Activated naive CD4-positive, alpha-beta T cell (primary cell): Measurements from ENCODE around the gene MALT1.

Source experiments
- DNase-seq, 4 experiments: peaks; one replicate each; lab custom pipeline; 2025; lab: John Stamatoyannopoulos, UW

The MALT1 gene

GRCh38 chr18:58692422-58693185, 21.3 kb downstream of the MALT1 start:
- no peak for DNase-seq

- no peak for DNase-seq
These were observed 23.0 kb downstream of the MALT1 start for GRCh38 chr18:58694221-58694620.

- no peak for DNase-seq
These were observed 23.6 kb downstream of the MALT1 start for GRCh38 chr18:58694720-58695468.

- no peak for DNase-seq
These were observed 24.5 kb downstream of the MALT1 start for GRCh38 chr18:58695772-58696171.

GRCh38 chr18:58697146-58697545, 25.9 kb downstream of the MALT1 start:
- no peak for DNase-seq

GRCh38 chr18:58698701-58699193, 27.5 kb downstream of the MALT1 start:
- no peak for DNase-seq

GRCh38 chr18:58699551-58699950, 28.3 kb downstream of the MALT1 start:
- no peak for DNase-seq

GRCh38 chr18:58700209-58700608, 28.9 kb downstream of the MALT1 start:
- no peak for DNase-seq

GRCh38 chr18:58712930-58713329, 41.7 kb downstream of the MALT1 start:
- no peak for DNase-seq

GRCh38 chr18:58714259-58714658, 43.0 kb downstream of the MALT1 start:
- DNase-seq = no peak

- no peak for DNase-seq
These were observed 43.6 kb downstream of the MALT1 start for GRCh38 chr18:58714821-58715220.

- DNase-seq = no peak
These were observed 44.3 kb downstream of the MALT1 start for GRCh38 chr18:58715540-58715939.

- DNase-seq = no peak
These were observed 44.9 kb downstream of the MALT1 start for GRCh38 chr18:58716060-58716756.

- no peak for DNase-seq
These were observed 50.4 kb downstream of the MALT1 start for GRCh38 chr18:58721566-58722239.

GRCh38 chr18:58723810-58724602, 52.7 kb downstream of the MALT1 start:
- DNase-seq = no peak

- no peak for DNase-seq
These were observed 55.4 kb downstream of the MALT1 start for GRCh38 chr18:58726671-58727070.

- DNase-seq = no peak
These were observed 56.7 kb downstream of the MALT1 start for GRCh38 chr18:58727776-58728500.

GRCh38 chr18:58728719-58729118, 57.5 kb downstream of the MALT1 start:
- no peak for DNase-seq

GRCh38 chr18:58730618-58731017, 59.4 kb downstream of the MALT1 start:
- DNase-seq = no peak

- DNase-seq = no peak
These were observed 61.2 kb downstream of the MALT1 start for GRCh38 chr18:58732471-58732870.

GRCh38 chr18:58733866-58734265, 62.6 kb downstream of the MALT1 start:
- DNase-seq = no peak
